ENCODE results near the gene NELFB. TPM values are rescaled to one million over a fixed set of nuclear protein-coding genes. Genes with fewer than 3 reads are reported as not detected.

The NELFB gene
- total and polyA plus RNA-seq, 4 donors: 29.6 to 83.7 (median 55.4) TPM

- DNase-seq (ENCODE audit: low read depth in 4 of 6, low spot score in 6 of 6): peak; percentile 88 to 100 (median 96)
- peaks cover 27% of the 10 kb centered on the region for H3K36me3 ChIP-seq (ENCODE audit: control insufficient read depth, insufficient read depth, low read length)
- WGBS (ENCODE audit: insufficient coverage): under 1% methylated on average over 63 of the region's 63 CpGs
- H3K27ac ChIP-seq (ENCODE audit: low read depth, low read length): peak overlapping the region; percentile 75
- H3K27me3 ChIP-seq (ENCODE audit: control insufficient read depth, insufficient read depth, low read length): no peaks in the 10 kb centered on the region
- H3K4me3 ChIP-seq (ENCODE audit: low read depth, low read length): peak overlapping the region; percentile 60
- peaks cover 43% of the 10 kb centered on the region for H3K4me1 ChIP-seq (ENCODE audit: control insufficient read depth, insufficient read depth, low read length)
- no peaks in the 10 kb centered on the region for H3K9me3 ChIP-seq (ENCODE audit: control insufficient read depth, insufficient read depth, low read length)
Measured at GRCh38 chr9:137223078-137223970, 31.8 kb upstream of the NELFB start.

GRCh38 chr9:137224830-137225694, 30.1 kb upstream of the NELFB start, which contains the start of gene CYSRT1:
CYSRT1 (plus strand) TSS chr9:137225174; CDS start chr9:137225622, 448 bp downstream.
- peaks cover 38% of the 10 kb centered on the region for H3K4me1 ChIP-seq (ENCODE audit: control insufficient read depth, insufficient read depth, low read length)
- peaks cover 9% of the 10 kb centered on the region for H3K36me3 ChIP-seq (ENCODE audit: control insufficient read depth, insufficient read depth, low read length)
- H3K9me3 ChIP-seq (ENCODE audit: control insufficient read depth, insufficient read depth, low read length): no peaks in the 10 kb centered on the region
- no peaks in the 10 kb centered on the region for H3K27me3 ChIP-seq (ENCODE audit: control insufficient read depth, insufficient read depth, low read length)
- 53% methylated on average over 18 of the region's 23 CpGs for WGBS (ENCODE audit: insufficient coverage)
- no peak for DNase-seq (ENCODE audit: low read depth in 4 of 6, low spot score in 6 of 6)
- H3K4me3 ChIP-seq (ENCODE audit: low read depth, low read length): peak within 1 kb of the TSS; percentile 60
- no peak within 1 kb of the TSS for H3K27ac ChIP-seq (ENCODE audit: low read depth, low read length)

DNA sequence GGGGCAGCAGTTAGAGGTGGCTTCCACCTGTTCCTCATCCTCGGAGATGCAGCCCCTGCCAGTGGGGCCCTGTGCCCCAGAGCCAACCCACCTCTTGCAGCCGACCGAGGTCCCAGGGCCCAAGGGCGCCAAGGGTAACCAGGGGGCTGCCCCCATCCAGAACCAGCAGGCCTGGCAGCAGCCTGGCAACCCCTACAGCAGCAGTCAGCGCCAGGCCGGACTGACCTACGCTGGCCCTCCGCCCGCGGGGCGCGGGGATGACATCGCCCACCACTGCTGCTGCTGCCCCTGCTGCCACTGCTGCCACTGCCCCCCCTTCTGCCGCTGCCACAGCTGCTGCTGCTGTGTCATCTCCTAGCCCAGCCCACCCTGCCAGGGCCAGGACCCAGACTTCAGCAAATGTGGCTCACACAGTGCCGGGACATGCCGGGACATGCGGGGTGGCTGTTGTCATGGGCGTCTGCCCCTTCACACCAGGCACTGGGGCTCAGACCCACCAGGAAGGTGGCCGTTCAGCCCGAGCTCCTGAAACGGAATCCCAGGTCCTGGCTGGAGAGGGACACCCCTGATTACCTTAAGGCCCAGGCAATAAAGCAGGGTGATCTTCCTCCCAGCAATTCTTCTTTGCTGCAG, 29.3 kb upstream of the NELFB start:
- no peaks in the 10 kb centered on the region for H3K27me3 ChIP-seq (ENCODE audit: control insufficient read depth, insufficient read depth, low read length)
- DNase-seq (ENCODE audit: low read depth in 4 of 6, low spot score in 6 of 6): no peak
- no peak overlapping the region for H3K27ac ChIP-seq (ENCODE audit: low read depth, low read length)
- no peak overlapping the region for H3K4me3 ChIP-seq (ENCODE audit: low read depth, low read length)
- no peaks in the 10 kb centered on the region for H3K9me3 ChIP-seq (ENCODE audit: control insufficient read depth, insufficient read depth, low read length)
- H3K4me1 ChIP-seq (ENCODE audit: control insufficient read depth, insufficient read depth, low read length): peaks cover 35% of the 10 kb centered on the region
- H3K36me3 ChIP-seq (ENCODE audit: control insufficient read depth, insufficient read depth, low read length): peaks cover 2% of the 10 kb centered on the region
- WGBS (ENCODE audit: insufficient coverage): 81% methylated on average over 21 of the region's 21 CpGs

DNA sequence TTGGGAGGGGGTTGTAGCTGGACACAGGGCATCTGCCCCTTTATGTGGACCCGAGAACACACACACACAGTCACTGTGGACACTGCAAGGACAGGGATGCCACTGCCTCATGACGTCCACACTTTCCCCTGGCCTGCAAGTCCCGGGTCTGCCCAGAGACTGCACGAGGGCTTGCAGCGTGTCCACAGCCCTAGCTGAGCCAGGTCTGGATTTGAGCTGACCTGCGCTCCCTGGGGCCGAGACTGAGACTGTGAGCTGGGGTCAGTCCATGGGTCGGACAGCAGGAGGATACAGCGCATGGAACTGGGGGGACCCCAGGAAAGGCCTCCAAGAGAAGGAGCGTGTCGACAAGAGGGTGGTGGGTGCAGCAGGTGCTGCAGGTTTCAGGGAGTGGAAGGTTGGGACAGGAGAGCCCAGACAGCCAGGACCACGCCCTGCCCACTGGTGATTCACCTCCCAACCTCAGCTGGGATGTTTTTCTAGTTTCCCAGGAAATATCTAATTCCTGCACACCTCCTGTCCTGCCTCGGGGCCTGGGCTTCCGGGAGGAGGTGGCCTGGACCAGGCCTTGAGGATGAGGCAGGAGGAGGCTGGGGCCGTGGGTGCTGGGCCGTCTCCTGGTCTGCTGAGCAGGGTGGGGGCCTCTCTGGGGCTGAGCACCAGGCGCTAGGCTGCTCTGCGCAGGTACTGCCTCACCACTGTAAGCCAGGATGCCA, 28.6 kb upstream of the NELFB start:
- Histone ChIP-seq H3K9me3 (ENCODE audit: control insufficient read depth, insufficient read depth, low read length) (no peaks in the 10 kb centered on the region), H3K27me3 (ENCODE audit: control insufficient read depth, insufficient read depth, low read length) (no peaks in the 10 kb centered on the region), H3K36me3 (ENCODE audit: control insufficient read depth, insufficient read depth, low read length) (no peaks in the 10 kb centered on the region), H3K4me3 (ENCODE audit: low read depth, low read length) (no peak overlapping the region), H3K27ac (ENCODE audit: low read depth, low read length) (no peak overlapping the region), H3K4me1 (ENCODE audit: control insufficient read depth, insufficient read depth, low read length) (peaks cover 30% of the 10 kb centered on the region)
- DNase-seq (ENCODE audit: low read depth in 4 of 6, low spot score in 6 of 6): no peak
- 80% methylated on average over 16 of the region's 18 CpGs for WGBS (ENCODE audit: insufficient coverage)

GRCh38 chr9:137227054-137227852, 27.9 kb upstream of the NELFB start, which contains the start of gene RNF224:
RNF224 (plus strand) TSS chr9:137227502; CDS start chr9:137228336, 834 bp downstream.
- Histone ChIP-seq H3K4me3 (ENCODE audit: low read depth, low read length) (no peak within 1 kb of the TSS), H3K36me3 (ENCODE audit: control insufficient read depth, insufficient read depth, low read length) (peaks cover 2% of the 10 kb centered on the region), H3K9me3 (ENCODE audit: control insufficient read depth, insufficient read depth, low read length) (no peaks in the 10 kb centered on the region), H3K27me3 (ENCODE audit: control insufficient read depth, insufficient read depth, low read length) (no peaks in the 10 kb centered on the region), H3K4me1 (ENCODE audit: control insufficient read depth, insufficient read depth, low read length) (peaks cover 26% of the 10 kb centered on the region), H3K27ac (ENCODE audit: low read depth, low read length) (no peak within 1 kb of the TSS)
- 46% methylated on average over 25 of the region's 25 CpGs for WGBS (ENCODE audit: insufficient coverage)
- DNase-seq (ENCODE audit: low read depth in 4 of 6, low spot score in 6 of 6): peak in 3 of 6 donors; percentile 45 to 87 (median 83)

- Histone ChIP-seq H3K36me3 (ENCODE audit: control insufficient read depth, insufficient read depth, low read length) (peaks cover 4% of the 10 kb centered on the region), H3K9me3 (ENCODE audit: control insufficient read depth, insufficient read depth, low read length) (no peaks in the 10 kb centered on the region), H3K4me1 (ENCODE audit: control insufficient read depth, insufficient read depth, low read length) (peaks cover 19% of the 10 kb centered on the region), H3K27ac (ENCODE audit: low read depth, low read length) (no peak overlapping the region), H3K27me3 (ENCODE audit: control insufficient read depth, insufficient read depth, low read length) (no peaks in the 10 kb centered on the region), H3K4me3 (ENCODE audit: low read depth, low read length) (no peak overlapping the region)
- WGBS (ENCODE audit: insufficient coverage): 57% methylated on average over 16 of the region's 18 CpGs
- DNase-seq (ENCODE audit: low read depth in 4 of 6, low spot score in 6 of 6): no peak
Measured at GRCh38 chr9:137227853-137228505, 27.1 kb upstream of the NELFB start.

DNA sequence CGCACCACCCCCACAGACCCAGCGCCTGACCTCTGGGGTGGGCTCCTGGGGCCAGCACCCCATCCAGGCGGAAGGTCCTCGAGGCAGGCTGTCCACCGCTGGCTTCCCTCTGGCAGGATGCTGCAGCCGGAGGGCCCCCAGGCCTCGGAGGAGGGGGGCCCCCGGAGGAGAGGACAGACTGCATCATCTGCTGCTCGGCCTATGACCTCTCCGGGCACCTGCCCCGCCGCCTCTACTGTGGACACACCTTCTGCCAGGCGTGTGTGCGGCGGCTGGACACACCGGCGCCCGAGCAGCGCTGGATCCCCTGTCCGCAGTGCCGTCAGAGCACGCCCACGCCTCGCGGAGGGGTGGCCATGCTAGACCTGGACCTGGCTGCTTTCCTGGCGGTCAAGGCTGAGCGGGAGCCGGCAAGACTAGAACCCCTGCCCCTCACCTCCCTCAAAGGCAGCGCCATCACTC, 26.6 kb upstream of the NELFB start:
- peaks cover 4% of the 10 kb centered on the region for H3K36me3 ChIP-seq (ENCODE audit: control insufficient read depth, insufficient read depth, low read length)
- H3K27ac ChIP-seq (ENCODE audit: low read depth, low read length): no peak overlapping the region
- peaks cover 17% of the 10 kb centered on the region for H3K4me1 ChIP-seq (ENCODE audit: control insufficient read depth, insufficient read depth, low read length)
- DNase-seq (ENCODE audit: low read depth in 4 of 6, low spot score in 6 of 6): no peak
- H3K27me3 ChIP-seq (ENCODE audit: control insufficient read depth, insufficient read depth, low read length): no peaks in the 10 kb centered on the region
- no peaks in the 10 kb centered on the region for H3K9me3 ChIP-seq (ENCODE audit: control insufficient read depth, insufficient read depth, low read length)
- no peak overlapping the region for H3K4me3 ChIP-seq (ENCODE audit: low read depth, low read length)
- WGBS (ENCODE audit: insufficient coverage): 78% methylated on average over 29 of the region's 29 CpGs
